GM19035 (cell line): Measurements from ENCODE around the gene TMC1.
"Not testable (repeated sequence)": the region's sequence is repeated elsewhere in the genome, so short reads cannot be mapped to it uniquely, and the experiment has no call there.

Experiments
- ATAC-seq: cut with Tn5 transposase; IDR thresholded peaks from one replicate; pipeline ENCODE4 v1.9.1; 2021; ENCODE audit not compliant: unreplicated experiment

The TMC1 gene

GRCh38 chr9:72524820-72525540 lies 3.6 kb downstream of the TMC1 start:
- no peak for ATAC-seq

DNA sequence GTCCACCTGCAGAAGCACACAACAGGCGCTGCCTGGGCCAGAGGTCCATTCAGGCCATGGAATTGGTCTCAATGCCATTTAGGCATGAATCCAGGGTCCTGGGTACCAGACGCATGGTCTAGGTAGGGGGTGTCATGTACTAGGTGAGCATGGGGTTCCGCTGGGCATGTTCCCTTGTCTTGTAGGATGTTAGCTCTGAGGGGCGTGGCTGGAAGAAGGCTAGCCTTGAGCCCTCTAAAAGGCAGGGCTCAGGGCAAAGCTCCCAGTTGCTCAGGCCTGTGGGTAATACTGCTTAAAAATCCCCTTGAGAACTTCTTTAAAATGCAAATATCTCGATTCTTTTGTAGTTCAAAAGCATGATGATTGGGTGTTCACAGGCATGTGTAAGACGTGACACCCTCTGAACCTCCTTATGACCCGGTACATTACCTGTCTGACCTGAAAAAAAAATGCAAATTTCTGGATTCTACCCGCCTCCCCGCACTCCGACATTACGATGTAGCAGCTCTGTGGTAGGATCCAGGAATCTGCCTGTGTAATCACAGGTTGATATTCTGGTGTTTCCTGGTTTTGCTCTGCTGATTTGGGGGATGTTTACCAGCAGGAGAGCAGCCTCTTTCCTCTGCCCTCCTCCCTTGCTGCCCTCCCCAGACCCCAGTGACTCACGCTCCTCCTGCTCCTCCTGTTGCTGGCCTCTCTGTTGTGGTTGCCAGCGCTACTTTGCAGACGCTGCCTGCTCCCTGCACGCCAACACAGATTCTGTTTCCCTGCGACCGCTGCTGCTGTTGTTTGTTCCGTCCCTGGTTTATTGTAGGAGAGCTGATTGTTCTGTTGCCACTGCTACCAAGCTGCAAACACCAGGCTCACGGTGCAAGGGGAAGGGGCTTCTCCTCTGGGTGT lies 5.7 kb downstream of the TMC1 start:
- peak; percentile 85 for ATAC-seq

DNA sequence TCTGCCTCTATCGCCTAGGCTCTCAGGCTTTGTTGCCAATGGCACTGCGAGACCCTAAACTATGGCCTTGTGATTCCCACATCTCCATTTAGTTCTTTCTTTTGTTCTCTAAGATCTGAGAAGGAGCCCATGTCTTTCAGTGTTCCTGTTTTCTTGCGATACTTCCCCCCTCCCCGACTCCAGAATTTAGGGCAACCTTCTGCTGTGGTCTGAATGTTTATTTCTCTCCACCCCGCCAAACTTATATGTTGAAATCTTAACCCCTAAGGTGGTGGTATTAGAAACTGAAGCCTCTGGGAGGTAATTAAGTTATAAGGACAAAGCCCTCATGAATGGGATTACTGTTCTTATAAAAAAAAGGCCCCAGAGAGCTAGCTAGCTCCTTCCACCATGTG lies 6.4 kb downstream of the TMC1 start:
- no peak for ATAC-seq

GRCh38 chr9:72529531-72529930 lies 8.1 kb downstream of the TMC1 start:
- ATAC-seq, result no peak

DNA sequence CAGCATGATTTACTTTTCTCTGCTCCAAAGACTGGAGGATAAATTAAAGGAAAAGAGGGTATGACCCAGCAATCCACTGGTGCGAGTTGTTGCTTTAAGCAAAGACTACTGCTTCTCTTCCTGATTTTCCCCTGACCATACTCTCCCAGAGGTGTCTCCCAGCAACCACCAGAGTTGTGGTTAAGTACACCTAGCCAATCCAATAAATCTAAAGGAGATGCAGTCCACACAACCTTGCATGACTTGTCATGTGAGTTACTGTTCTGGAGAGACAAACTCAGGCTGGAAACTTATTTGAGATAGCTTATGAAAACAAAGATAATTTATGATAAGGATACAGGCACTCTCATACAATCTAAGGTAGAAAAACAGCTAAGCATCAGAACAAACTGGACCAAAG lies 11.9 kb downstream of the TMC1 start:
- no peak for ATAC-seq

GRCh38 chr9:72534931-72535330 lies 13.5 kb downstream of the TMC1 start:
- no peak for ATAC-seq

GRCh38 chr9:72537011-72537545 lies 15.7 kb downstream of the TMC1 start:
- ATAC-seq, result no peak

GRCh38 chr9:72537671-72538070 lies 16.3 kb downstream of the TMC1 start:
- ATAC-seq, result no peak

DNA sequence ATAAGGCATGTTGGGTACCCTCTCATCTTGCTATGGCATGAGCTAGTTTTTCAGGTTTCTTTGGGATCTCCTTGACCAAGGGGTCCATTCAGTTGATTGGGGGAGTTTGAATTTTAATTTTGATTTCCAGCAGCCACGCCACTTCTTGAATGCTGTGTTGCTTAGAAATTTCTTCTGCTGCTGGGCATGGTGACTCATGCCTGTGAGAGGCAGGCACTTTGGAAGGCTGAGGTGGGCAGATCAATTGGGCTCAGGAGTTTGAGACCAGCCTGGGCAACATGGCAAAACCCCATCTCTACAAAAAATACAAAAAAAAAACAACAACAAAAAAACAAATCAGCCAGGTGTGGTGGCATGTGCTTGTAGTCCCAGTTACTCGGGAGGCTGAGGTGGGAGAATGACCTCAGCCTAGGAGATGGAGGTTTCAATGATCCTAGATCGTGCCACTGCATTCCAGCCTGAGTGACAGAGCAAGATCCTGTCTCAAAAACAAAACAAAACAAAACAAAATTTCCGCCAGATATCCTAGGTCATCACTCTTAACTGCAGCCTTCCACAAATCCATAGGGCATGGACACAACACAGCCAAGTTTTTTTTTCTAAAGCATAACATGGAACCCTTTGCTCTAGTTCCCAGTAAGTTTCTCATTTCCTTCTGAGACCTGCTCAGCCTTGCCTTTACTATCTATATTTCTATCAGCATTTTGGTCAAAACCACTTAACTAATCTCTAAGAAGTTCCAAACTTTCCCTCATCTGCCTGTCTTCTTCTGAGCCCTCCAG lies 17.7 kb downstream of the TMC1 start:
- ATAC-seq, result no peak

DNA sequence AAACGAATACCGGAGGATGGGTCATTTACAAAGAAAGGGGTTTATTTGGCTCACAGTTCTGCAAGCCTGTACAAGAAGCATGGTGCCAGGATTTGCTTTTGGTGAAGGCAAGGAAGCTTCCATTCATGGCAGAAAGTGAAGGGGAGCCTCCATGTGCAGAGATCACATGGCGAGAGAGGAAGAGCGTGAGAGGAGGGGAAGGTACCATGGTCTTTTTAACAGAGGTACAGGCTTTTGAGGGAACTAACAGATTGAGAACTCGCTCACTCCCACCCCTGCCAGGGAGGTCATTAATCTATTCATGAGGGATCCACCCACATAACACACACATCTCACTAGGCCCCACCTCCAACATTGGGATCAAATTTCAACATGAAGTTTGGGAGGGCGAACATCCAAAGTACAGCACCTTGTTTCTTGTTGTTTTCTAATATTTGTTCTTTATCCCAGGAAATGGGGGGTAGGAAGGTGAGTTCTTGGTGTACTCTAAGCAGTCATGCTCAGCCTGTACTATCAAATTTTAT lies 18.5 kb downstream of the TMC1 start:
- no peak for ATAC-seq

DNA sequence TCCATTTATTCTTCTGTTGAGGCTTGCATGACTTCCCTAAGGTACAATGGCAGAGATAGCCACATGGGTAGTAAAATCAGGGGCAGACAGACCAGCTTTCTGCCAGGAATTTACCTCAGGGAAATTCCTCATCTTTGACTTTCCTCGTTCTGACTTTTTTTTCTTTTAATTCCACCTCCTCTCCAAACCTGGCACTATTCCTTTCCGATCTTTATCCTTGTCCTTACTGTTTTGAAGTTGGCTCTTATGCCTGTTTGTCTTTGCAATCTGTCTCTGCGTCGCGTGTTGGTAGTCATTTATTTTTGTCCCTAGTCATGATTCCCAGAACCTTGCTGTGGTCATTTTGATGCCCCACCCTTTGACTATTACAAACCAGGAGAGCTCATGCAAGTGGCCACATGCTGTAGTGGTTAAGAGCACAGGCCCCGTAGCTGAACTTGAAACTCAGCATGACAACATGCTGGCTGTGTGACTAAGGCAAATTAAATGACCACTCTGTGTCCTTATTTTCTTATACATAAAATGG lies 19.0 kb downstream of the TMC1 start:
- no peak for ATAC-seq

DNA sequence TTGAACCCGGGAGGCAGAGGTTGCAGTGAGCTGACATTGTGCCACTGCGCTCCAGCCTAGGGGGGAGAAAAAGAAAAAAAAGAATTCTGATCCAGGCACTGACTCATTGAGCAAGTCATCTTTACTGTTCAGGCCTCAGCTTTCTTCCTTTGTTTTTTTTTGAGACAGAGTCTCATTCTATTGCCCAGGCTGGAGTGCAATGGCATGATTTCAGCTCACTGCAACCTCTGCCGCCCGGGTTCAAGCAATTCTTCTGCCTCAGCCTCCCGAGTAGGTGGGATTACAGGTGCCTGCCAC lies 21.1 kb downstream of the TMC1 start:
- ATAC-seq, result not testable (repeated sequence)

DNA sequence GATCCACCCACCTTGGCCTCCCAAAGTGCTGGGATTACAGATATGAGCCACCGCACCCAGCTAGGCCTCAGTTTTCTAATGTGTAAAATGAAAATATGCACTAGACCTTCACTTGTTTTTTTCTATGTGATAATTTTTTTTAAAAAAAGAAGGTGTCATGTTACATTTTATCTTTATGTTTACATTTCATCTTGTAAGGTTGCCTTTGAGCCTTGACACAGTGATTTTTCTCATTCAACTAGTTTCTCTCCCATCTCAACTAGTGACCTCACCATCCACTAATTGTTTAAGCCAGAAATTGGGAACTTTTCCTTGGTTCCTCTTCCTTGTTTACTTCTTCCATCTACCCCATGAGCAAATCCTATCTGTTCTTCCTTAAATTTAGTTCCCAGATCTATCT lies 21.5 kb downstream of the TMC1 start:
- no peak for ATAC-seq

GRCh38 chr9:72551306-72551705 lies 29.9 kb downstream of the TMC1 start:
- ATAC-seq, result no peak

DNA sequence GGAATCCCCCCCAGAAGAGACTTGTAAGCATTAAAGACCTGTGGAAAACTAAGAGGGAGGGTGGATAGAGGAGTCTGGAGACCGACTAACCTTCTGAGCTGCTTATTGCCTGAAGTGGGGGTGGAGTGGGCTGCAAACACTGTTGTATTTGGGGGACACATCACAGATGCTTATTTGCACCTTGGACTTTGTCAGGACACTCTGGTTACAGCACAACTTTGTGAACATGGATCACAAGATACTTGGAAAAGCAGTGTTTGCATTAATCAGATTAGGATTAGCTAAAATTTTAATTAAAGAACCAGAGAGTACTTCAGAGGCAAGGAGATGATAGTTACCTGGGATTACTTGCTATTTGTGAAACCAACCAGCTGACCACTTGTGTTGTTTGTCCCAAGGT lies 30.9 kb downstream of the TMC1 start:
- ATAC-seq, result no peak

DNA sequence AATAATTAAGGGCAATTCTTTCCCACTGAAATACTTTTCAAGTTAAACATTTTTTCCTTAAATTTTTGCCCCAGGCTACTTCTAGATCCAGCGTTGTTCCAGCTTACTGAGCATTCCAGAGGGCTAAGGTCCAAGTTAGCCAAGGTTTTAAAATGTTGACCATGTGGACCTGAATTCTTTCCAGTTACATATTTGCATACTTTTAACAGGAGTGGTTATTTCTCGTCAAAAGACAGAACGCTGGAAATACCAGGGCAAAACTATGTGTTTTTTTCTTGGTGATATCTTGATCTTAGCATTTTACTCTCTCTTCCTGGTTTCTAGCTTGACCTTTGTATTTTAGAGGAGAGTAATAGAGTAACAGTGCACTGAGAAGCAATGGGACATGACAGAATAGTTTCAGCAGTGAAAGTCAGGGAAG lies 32.8 kb downstream of the TMC1 start:
- no peak for ATAC-seq

DNA sequence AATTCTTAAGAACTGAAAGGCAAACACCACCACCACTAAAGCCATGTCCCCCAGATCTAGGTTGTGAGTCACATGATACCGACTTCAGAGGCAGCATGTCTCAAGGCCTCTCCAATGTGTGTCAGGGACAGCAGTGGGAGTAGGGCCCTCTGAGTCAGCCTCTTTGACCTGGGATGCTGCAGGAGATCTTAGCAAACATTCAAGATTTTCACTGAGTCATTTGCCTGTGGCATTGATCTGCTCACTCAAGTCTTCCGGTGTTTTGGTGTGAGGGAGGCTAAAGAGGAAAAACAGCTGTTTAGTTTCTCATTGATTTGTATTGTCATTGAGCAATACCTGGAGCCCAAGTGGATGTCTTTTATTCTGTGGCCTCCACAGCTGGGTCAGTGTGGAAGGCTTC lies 36.1 kb downstream of the TMC1 start:
- ATAC-seq, result no peak

DNA sequence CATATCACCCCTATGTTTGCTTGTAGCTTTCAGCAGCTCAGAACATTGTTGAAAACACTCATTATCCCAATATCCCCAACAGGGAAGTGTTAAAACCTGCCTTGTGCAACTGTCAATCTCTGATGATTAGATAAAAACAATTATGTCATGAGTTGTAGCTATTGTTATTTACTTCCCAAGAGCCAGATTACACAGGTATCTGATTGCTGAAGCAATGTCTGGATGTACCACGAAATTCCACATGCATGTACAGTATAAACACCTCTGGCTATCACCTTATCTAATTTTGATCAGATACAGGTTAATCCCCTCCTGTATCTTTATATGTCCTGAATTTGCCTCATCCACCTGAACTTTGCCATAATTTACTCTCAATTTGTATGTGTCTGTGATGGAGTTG lies 38.7 kb downstream of the TMC1 start:
- no peak for ATAC-seq

GRCh38 chr9:72563806-72564205 lies 42.4 kb downstream of the TMC1 start:
- ATAC-seq, result no peak

DNA sequence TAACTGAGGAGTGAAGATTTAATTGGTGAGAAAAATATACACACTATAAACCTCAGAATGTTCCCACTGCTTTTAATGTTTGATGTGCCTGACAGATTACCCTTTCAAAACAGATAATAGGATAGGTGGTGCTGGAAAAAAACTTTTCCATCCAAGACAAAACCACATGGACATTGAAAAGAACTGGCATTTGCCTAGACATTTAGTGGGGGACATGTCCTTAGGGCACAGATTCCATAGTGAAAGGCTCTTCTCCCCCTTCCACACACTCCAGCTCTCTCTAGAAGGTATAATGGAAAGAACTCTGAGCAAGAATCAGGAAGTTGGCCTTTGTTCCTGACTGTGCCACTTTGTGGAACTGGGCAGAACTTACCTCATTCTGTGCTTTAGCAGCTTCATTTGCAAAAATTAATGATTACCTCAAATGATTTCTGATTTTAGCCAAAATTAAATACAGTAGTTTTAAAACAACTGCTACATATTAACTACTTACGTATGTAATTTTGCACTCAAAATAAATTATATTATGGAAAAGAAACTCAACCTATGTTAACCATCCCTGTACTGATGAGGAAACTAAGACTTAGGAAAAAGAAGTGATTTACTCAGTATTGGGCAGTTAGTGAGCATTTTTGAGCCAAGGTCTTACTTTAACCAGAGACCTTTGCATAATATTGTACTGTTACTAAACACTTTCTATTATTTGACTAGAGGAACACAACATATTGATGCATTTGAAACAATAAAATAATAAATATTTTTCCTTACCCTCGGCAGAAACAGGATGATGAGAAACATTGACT lies 43.3 kb downstream of the TMC1 start:
- ATAC-seq, result no peak
